HCEC 1CT (cell line): Measurements from ENCODE around the gene PINK1.

Experiments
- DNase-seq: peaks from one replicate; pipeline ENCODE4 v3.0.0-alpha.2; 2017

PINK1 gene

DNA sequence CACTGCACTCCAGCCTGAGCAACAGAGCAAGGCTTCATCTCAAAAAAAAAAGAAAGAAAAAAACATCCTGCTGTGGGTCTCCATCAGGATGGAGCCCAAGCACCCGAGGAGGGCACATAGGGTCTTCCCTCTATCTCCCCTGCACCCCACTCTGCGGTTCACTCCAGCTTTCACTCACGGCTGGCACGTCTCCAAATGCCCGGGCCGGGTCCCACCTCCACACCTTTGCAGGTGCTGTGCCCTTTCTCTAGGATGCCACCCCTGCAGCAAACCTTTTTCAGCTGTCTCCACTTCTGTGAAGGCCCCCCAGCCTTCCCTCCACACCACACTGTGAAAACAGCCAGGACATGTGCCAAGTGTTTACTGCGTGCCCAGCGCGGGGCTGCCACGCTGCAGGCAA lies 50.4 kb downstream of the PINK1 start:
- no peak for DNase-seq

DNA sequence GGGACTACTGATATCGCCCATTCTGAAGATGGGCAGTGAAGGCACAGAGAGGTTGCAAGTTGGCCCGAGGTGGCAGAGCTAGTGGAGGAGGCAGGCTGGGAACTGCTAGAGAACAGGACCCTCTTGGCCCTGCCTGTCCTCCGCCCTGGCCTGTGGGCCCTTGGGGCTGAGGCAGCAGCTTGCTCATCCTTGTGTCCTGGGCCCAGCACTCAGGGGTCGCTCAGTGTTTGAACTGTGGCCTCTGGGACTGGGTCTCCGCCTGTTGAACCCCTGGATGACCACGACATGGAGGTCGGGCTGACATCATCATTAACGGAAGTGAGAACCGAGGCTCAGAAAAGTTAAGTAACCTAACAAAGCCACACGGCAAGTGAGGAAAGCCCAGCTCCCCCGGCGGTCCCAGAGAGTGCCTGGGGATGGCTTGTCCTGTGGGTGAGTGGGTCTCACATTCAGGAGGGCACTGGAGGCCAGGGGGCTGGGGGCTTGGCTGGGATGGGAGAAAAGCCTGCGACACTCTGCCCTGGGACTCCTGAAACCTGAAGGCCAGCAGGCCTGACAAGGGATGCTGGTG lies 50.9 kb downstream of the PINK1 start:
- no peak for DNase-seq

DNA sequence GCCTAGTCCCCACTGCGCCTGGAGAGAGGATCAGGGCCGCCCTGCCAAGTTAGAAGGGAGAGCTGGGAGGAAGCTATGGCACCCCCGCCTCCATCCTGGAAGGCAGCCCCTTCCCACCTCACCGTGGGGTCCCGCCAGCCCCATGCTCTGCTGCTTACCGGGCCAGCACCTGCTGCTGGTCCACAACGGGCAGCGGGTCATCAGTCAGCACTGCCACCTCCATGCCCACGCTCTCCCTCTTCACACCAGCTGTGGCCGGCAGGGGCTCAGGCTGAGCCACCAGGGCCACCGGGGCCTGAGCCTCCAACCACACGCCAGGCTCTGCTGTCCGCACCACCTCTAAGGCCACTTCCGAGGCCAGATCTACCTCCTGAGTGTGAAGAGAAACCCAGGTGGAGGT lies 51.4 kb downstream of the PINK1 start:
- no peak for DNase-seq

DNA sequence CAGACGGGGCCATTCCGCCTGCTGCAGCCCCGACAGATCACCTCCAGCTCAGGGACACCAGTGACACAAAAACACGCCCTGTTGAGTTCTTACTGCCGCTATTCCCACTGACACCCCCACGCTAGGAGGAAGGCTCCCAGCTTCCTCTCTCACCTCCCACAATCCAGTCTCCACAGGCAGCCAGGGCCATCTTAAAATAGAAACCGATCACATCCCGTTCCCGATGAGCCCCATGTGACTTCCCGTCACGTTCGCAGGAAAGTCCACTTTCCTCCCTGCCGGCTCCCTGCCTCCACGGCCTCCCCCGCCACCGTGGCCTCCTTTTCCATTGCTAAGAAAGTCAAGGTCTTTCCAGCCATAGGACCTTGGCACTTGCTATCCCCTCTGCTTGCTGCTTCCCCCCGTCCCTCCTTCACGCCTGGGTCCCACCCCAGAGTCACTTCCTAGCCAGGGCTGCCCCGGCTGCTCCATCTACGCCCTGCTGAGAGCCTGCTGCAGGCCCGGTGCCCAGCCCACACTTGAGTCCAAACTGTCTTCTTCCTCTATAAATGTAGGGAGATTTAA lies 51.9 kb downstream of the PINK1 start:
- DNase-seq: no peak

DNA sequence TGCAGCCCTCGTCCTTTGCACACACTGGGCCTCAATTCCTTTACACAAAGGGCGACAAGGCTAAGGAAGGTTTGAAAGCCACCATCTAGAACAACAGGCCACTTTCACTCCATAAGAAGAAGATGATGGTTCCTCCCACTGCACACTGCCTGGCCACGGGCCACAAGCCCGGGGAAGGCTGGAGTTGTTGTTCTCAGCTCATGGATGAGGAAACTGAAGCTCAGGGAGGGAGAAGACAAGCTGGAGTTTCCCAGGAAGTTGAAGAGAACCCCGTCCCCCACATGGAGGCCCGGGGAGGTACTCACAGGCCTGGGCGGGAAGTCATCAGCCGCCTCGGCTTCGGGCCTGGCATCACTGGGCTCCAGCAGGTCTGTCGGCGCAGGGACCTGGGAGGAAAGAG lies 52.5 kb downstream of the PINK1 start:
- DNase-seq: no peak

DNA sequence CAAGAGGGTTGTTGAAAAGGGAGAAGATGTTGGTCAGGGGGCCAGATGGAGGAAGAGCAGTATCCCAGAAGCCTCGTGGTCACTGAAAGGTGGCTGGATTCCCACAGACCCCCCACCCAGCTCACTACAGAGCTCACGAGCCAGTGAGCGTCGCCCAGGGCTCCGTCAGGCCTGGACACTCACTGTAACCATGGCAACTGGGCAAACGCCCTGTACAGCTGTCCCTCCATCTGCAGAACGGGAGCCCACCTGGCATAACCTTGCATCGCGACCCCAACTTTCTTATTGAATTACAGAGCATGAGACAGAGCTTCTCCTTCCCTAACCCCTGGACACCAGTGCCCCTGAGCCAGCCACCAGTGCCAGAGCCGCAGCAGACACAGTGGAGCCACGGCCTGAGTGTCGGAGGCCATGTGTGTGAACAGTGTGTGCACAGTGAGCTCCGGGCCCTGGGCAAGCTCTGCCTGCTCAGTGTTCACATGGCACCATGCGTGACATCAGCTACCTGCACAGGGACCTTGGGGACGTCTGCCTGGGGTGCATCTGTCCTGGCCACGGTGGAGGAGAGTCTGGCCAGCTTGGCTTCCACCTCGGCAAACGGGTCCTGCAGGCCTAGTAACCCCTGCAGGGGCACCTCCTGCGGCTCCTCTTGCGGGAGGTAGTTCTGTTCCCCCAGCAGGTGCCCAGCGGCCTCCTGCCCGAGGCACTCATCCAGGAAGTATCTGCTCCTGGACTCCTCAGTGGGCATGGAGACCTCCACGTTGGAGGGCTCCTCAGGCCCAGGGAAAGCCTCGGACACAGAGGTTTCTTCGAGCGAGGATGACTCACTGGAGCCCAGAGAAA lies 53.8 kb downstream of the PINK1 start:
- no peak for DNase-seq

DNA sequence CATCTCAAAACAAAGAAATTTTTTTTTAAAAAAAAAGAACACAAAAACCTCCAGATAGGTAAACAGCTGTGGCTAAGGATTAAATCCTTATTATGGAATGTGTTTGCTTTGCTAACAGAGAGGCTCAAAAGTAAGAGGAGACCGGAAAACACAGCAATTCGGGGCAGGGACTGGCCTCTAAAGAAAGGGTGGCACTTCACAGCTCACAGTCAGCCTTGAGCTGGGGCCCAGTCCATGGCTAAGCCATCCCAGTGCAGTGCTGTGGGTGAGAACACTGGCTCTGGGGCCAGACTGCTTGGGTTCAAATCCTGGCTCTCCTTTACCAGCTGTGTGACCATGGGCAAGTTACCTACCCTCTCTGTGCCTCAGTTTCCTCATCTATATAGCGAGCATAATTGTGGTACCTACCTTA lies 56.4 kb downstream of the PINK1 start:
- DNase-seq: no peak

DNA sequence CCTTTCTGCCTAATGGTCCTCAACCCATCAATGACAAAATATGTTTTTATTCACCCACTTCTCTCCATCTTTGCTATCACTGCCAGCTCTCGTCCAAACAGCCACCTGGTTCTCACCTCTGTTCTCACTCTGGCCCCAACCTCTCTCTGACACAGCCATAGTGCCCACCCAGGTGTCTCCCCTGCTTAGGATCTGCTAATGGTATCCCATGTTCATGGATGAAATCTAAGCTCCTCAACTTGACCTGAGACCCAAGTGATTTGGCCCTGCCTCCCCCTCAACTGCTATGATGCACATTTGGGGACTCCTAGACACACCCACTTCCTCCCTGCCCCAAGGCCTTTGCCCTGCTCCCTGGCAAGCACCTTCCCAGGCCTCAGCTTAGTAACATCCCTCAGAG lies 58.6 kb downstream of the PINK1 start:
- DNase-seq: no peak

DNA sequence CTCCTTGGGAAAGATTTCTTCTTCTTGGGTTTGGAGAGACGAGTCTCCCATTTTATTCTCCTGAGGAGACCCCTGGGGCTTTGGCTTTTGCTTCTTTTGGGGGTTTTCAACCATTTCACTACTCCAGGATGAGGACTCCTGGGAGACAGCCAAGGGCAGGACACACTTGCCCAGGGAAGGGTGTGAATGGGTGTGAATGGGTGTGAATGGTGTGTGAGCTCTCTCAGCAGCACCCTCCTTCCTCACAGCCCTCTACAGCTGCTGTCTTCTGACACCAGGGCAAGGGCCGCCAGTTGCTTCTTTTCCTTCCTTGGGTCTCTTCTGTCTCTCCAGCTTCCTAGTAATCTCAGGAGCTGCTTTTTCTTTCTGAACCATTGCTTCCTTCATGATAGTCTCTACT lies 60.4 kb downstream of the PINK1 start:
- DNase-seq: no peak

DNA sequence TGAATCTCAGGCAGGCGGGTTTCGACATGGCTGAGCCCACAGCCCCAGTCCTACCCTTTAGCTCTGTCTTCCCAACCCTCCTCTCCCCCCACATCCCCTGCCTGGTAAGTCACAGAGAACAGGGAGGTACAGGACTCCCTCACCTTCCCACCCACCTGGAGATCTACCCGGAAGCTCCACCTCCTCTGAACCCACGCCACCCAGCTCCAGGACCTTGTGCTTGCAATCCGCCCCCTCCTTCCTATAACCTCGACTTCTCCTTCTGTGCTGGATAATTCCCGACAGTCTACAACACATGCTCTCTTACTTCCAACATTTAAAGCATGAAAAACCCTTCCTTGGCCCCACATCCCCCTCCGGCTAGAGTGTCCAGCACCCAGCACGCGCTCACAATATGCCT lies 62.3 kb downstream of the PINK1 start:
- DNase-seq: no peak

DNA sequence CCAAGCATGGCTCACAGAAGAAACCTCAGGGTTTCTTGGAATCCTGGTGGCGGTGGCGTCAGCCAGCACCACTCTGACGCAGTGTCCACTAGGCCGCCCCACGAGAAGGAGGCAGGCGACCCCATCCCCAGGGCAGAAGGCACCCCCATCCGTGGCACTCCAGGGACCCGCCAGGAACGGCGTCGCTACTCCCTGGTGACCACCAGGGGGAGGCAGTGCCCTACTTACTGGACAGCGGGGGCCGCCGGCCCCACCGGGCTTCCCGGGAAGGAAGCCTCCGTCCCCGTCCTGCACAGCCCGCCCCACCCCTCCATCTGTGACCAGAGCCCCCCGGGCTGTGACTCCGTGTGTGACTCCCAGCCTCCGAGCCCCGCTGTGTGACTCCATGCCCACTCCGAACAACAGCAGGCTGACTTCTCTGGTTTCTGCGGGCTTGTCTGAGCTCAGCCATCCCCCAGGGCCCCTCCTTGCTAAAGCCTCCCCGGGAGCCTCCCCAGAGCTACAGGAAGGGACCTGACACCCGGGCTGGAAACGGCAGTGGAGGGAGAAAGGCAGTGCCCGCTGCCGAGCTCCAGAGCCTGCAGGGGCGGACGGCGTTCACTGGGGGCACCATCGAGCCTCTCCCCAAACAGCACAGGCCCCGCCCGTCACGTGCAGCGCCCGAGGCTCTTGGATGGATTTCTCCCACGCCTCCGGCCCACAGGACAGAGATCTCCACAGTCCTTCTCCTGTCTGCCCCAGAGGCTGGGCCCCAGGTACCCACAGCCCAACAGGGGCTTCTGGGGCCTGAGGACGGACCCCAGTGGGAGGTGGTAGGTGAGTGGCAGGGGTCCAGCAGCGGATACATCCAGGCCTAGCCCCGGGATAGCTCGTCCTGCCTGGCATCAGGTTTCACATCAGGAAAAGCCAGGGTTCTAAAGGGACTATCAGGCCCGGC lies 63.4 kb downstream of the PINK1 start:
- peak; percentile 97 for DNase-seq

DNA sequence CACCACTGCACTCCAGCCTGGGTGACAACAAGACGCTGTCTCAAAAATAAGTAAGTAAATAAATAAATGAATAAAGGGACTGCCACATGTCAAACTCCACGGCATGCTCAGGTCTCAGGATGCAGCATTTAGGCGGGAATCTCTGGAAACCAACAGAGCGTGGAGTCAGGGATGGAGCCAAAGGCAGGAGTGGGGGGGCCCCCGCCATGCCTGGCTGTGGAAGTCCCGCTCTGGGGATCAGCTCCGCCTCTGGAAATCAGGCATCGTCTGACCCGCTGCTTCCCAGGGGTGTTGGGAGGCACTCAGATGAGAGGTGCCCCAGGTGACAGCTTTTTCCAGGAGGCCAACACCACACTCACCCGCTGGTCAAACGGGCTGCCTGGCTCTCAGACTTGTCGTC lies 64.3 kb downstream of the PINK1 start:
- no peak for DNase-seq

DNA sequence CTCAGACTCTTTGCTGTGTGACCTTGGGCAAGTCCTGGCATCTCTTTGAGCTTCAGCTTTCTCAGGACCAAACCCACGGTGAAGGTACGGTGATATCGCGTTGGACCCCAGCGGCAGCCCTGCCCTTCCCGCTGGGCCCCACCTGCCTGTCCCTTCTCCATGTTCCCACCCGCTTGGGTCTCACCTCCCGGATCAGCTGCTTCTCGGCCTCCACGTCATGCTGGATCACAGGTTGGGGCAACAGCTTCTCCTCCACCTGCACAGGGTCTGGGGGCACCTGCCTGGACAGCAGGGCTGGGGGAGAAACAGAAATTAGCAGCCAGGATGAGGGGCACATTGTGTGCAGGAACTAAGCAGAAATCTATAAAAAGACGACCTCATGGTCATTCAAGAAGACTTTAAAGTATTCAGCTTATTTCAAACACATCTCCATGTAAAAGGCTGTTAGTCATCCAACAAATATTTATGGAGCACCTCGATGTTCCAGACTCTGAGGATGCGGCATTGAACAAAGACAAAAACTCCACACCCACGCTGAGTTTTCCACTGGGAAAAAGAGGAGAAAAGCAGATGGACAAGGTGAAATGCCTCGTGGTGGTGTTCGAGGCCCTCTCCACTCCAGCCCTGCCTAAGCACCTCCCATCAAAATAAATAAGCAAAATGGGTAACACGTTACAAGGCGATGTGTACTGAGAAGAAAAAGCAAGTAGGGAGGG lies 65.1 kb downstream of the PINK1 start:
- peak; percentile 71 for DNase-seq

DNA sequence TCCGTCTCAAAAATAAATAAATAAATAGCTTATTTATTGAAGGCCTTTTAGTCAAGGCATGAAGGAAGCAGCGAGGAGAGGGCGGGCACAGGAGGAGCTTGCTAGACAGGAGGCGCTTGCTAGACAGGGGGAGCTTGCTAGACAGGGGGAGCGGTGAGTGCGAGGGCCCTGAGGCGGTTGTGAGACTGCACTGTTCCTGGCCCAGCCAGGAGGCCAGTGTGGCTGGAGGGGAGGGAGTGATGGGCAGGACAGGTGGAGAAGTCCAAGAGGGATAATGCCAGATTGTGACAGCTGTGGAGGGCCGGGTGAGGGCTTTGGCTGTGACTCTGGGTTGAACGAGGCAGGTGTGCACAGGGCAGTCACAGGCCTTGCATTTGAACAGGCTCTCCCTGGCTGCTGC lies 66.3 kb downstream of the PINK1 start:
- no peak for DNase-seq

DNA sequence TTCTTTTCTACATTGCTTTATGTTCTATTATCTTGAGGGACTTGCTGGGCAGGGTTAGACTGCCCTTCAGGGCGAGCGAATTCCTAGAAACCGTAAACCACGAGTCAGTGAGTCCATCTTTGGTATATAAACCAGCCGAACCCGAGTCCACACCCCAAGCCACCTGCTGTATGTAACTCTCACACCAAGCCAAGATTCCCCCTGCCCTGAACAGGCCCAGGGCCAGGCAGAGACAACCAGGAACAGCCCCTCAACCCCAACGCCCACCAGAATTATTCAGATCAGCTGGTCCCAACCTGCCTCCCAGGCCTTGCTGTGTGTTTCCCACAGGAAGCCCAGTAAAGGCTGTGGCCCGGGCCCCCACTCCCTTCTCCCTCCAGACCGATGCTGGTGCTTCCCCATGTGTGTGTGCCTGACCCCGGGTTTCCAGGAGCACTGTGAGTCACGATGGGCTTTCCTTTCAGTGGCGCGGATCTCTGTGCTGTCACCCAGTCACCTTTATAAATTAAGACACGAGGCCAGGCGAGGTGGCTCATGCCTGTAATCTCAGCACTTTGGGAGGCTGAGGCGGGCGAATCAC lies 67.5 kb downstream of the PINK1 start:
- DNase-seq: no peak
